OCI-LY1 (cell line): ENCODE results near the gene ETV2.

Source experiments
- H2AFZ ChIP-seq: fragments of 200-600 bp; sonication (generic), shearing (Covaris generic); 2 replicates; pipeline ENCODE4 v1.6.0; 2014; ENCODE audit warnings: antibody characterized with exemption, mild to moderate bottlenecking, low read length
- H3F3A ChIP-seq: fragments of 200-600 bp; sonication (generic), shearing (Covaris generic); 2 replicates; pipeline ENCODE4 v1.6.0; 2014; ENCODE audit warnings: mild to moderate bottlenecking, antibody characterized with exemption, low read length, moderate library complexity; ENCODE audit not compliant: insufficient read depth
- H3K27ac ChIP-seq: fragments of 200-600 bp; sonication (generic); 2 replicates; pipeline ENCODE4 v1.5.1; 2014; ENCODE audit warnings: low read length, mixed run types, mild to moderate bottlenecking, low read depth; ENCODE audit not compliant: poor library complexity, severe bottlenecking
- H3K27me3 ChIP-seq: fragments of 200-600 bp; sonication (generic); 2 replicates; pipeline ENCODE4 v1.6.0; 2014; ENCODE audit warnings: antibody characterized with exemption, mild to moderate bottlenecking, low read length, moderate library complexity; ENCODE audit not compliant: insufficient read depth
- H3K36me3 ChIP-seq: fragments of 200-600 bp; sonication (generic); 2 replicates; pipeline ENCODE4 v1.6.1; 2014; ENCODE audit warnings: mild to moderate bottlenecking, antibody characterized with exemption, low read length, moderate library complexity, mixed read lengths; ENCODE audit not compliant: insufficient read depth
- H3K4me1 ChIP-seq: fragments of 200-600 bp; sonication (generic); 2 replicates; pipeline ENCODE4 v1.5.1; 2014; ENCODE audit warnings: mild to moderate bottlenecking, low read length, moderate library complexity; ENCODE audit not compliant: insufficient read depth, severe bottlenecking
- H3K4me2 ChIP-seq: fragments of 200-600 bp; sonication (generic), shearing (Covaris generic); 2 replicates; pipeline ENCODE4 v1.6.1; 2014; ENCODE audit warnings: low read length
- H3K4me3 ChIP-seq: fragments of 200-600 bp; sonication (generic); 2 replicates; pipeline ENCODE4 v1.5.1; 2014; ENCODE audit warnings: low read length, low read depth, mild to moderate bottlenecking, mixed read lengths; ENCODE audit not compliant: poor library complexity, severe bottlenecking
- H3K79me2 ChIP-seq: fragments of 200-600 bp; shearing (Covaris generic); 2 replicates; pipeline ENCODE4 v1.6.1; 2016; ENCODE audit warnings: mixed run types, low read length, mixed read lengths; ENCODE audit not compliant: insufficient read depth
- H3K9ac ChIP-seq: fragments of 200-600 bp; sonication (generic), shearing (Covaris generic); 2 replicates; pipeline ENCODE4 v1.6.1; 2014; ENCODE audit warnings: mild to moderate bottlenecking, low read length, mixed read lengths
- H3K9me2 ChIP-seq: fragments of 200-600 bp; sonication (generic), shearing (Covaris generic); 2 replicates; pipeline ENCODE4 v1.6.1; 2014; ENCODE audit warnings: low read depth, mild to moderate bottlenecking, low read length, mixed read lengths
- H3K9me3 ChIP-seq: fragments of 200-600 bp; shearing (Covaris generic); 2 replicates; pipeline ENCODE4 v1.6.1; 2014; ENCODE audit warnings: low read length, mixed read lengths
- H4K20me1 ChIP-seq: fragments of 200-600 bp; sonication (generic), shearing (Covaris generic); 2 replicates; pipeline ENCODE4 v1.6.0; 2016; ENCODE audit warnings: mild to moderate bottlenecking, low read length; ENCODE audit not compliant: insufficient read depth
- EZH2 ChIP-seq: fragments of 200-600 bp; sonication (generic), shearing (Covaris generic); IDR thresholded peaks from 2 replicates; pipeline ENCODE4 v1.8.0; 2017; ENCODE audit warnings: borderline replicate concordance, mixed run types, mild to moderate bottlenecking, antibody characterized with exemption, low read length, moderate library complexity, mixed read lengths
- TF ChIP-seq, protein P1 (sequence below): fragments of 200-600 bp; sonication (generic), shearing (Covaris generic); IDR thresholded peaks from 2 replicates; pipeline ENCODE4 v1.5.1; 2017; ENCODE audit warnings: mild to moderate bottlenecking, antibody characterized with exemption, low read length, moderate library complexity, mixed read lengths

ETV2 gene

DNA sequence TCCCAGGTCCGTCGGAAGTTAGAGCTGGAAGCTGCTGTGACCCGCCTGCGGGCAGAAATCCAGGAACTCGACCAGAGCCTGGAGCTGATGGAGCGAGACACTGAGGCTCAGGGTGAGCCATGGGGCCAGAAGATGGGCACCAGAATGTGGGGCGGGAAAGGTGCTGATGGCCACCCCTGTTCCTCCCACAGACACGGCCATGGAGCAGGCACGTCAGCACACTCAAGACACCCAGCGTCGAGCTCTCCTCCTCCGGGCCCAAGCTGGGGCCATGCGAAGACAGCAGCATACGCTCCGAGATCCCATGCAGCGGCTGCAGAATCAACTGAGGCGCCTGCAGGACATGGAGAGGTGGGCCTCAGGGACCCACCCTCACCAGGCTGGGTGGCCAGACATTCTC is 26.5 kb upstream of the ETV2 start:
- no peak overlapping the region for H3K27ac ChIP-seq
- no peak overlapping the region for H3K4me3 ChIP-seq
- no peaks in the 10 kb centered on the region for H3K9me3 ChIP-seq
- no peaks in the 10 kb centered on the region for H3K9me2 ChIP-seq
- TF ChIP-seq, protein P1, sequence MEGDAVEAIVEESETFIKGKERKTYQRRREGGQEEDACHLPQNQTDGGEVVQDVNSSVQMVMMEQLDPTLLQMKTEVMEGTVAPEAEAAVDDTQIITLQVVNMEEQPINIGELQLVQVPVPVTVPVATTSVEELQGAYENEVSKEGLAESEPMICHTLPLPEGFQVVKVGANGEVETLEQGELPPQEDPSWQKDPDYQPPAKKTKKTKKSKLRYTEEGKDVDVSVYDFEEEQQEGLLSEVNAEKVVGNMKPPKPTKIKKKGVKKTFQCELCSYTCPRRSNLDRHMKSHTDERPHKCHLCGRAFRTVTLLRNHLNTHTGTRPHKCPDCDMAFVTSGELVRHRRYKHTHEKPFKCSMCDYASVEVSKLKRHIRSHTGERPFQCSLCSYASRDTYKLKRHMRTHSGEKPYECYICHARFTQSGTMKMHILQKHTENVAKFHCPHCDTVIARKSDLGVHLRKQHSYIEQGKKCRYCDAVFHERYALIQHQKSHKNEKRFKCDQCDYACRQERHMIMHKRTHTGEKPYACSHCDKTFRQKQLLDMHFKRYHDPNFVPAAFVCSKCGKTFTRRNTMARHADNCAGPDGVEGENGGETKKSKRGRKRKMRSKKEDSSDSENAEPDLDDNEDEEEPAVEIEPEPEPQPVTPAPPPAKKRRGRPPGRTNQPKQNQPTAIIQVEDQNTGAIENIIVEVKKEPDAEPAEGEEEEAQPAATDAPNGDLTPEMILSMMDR: no peak
- no peak for TF ChIP-seq EZH2
- peaks cover 25% of the 10 kb centered on the region for H3K4me1 ChIP-seq
- H4K20me1 ChIP-seq: no peaks in the 10 kb centered on the region
- no peaks in the 10 kb centered on the region for H3K27me3 ChIP-seq
- H3K9ac ChIP-seq: no peak overlapping the region
- no peaks in the 10 kb centered on the region for H3K79me2 ChIP-seq
- no peaks in the 10 kb centered on the region for H3F3A ChIP-seq
- peaks cover 33% of the 10 kb centered on the region for H3K36me3 ChIP-seq
- no peak overlapping the region for H3K4me2 ChIP-seq
- no peak overlapping the region for H2AFZ ChIP-seq

DNA sequence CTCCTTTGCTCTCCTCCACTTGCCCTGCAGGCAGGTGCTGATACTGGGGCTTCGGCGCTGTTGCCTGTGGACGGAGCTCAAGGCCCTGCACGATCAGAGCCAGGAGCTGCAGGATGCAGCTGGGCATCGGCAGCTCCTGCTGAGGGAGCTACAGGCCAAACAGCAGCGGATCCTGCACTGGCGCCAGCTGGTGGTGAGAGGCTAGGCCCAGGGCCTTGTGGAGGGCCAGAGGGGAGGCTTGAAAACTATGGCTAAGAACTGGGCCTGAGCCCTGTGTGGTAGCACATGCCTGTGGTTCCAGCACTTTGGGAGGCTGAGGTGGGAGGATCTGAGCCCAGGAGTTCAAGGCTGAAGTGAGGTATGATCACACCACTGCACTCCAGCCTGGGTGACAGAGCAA is 22.7 kb upstream of the ETV2 start:
- Histone ChIP-seq H4K20me1 (no peaks in the 10 kb centered on the region), H3K9ac (no peak overlapping the region), H3K9me3 (no peaks in the 10 kb centered on the region), H3K27me3 (no peaks in the 10 kb centered on the region), H3K36me3 (peaks cover 43% of the 10 kb centered on the region), H3K4me2 (no peak overlapping the region), H3K9me2 (no peaks in the 10 kb centered on the region), H3K27ac (no peak overlapping the region), H3K79me2 (no peaks in the 10 kb centered on the region), H2AFZ (no peak overlapping the region), H3K4me3 (no peak overlapping the region), H3F3A (no peaks in the 10 kb centered on the region), H3K4me1 (no peaks in the 10 kb centered on the region)
- TF ChIP-seq, protein P1: no peak
- TF ChIP-seq EZH2: no peak

DNA sequence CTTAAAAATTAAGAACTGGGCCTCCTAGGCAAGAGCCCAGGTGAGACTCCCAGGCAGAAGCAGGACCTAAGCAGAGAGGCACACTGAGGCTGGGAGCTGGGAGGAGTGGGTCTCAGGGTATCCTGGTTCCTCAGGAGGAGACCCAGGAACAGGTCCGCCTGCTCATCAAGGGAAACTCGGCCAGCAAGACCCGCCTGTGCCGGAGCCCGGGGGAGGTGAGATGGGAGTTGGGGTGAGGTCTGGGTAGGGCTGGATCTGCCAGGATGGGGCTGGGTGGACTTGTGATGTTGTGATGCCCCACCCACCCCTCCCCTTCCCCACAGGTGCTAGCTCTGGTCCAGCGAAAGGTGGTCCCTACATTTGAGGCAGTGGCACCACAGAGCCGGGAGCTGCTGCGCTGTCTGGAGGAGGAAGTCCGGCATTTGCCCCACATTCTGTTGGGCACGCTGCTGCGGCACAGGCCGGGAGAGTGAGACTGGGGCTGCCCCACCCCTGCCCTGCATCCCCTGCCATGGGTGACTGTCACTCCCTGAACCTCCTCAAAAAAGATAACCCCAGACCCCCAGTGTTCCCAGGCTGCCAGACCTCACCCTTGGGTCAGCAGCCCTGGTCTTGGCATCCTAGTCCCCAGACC is 22.1 kb upstream of the ETV2 start:
- Histone ChIP-seq H3K79me2 (no peaks in the 10 kb centered on the region), H3K9ac (no peak overlapping the region), H3K27ac (no peak overlapping the region), H3K36me3 (peaks cover 43% of the 10 kb centered on the region), H3K4me3 (no peak overlapping the region), H3F3A (no peaks in the 10 kb centered on the region), H3K4me1 (no peaks in the 10 kb centered on the region), H2AFZ (no peak overlapping the region), H3K9me3 (no peaks in the 10 kb centered on the region), H3K4me2 (no peak overlapping the region), H3K27me3 (no peaks in the 10 kb centered on the region), H4K20me1 (no peaks in the 10 kb centered on the region), H3K9me2 (no peaks in the 10 kb centered on the region)
- TF ChIP-seq EZH2: no peak
- TF ChIP-seq, protein P1: no peak
